DND-41 (cell line): Measurements from ENCODE around the gene PDCD4.

Experiments
- CTCF ChIP-seq: IDR thresholded peaks from 2 replicates; pipeline ENCODE4 v1.5.1; 2012; ENCODE audit warnings: borderline replicate concordance, low read length, moderate library complexity, mild to moderate bottlenecking; ENCODE audit not compliant: poor library complexity, severe bottlenecking; ENCODE audit errors: extremely low read depth
- EZH2 ChIP-seq: IDR thresholded peaks from 3 replicates; pipeline ENCODE4 v1.6.1; 2012; ENCODE audit warnings: borderline replicate concordance, low read depth, mild to moderate bottlenecking, moderate library complexity, low read length, inconsistent platforms; ENCODE audit not compliant: severe bottlenecking

- no peak for TF ChIP-seq EZH2
- TF ChIP-seq CTCF, result no peak
Measured at GRCh38 chr10:110851020-110851612, 20.6 kb upstream of the PDCD4 start.
